Bronchial epithelial cell (primary cell): ENCODE results near the gene LDB2. TPM values are rescaled to one million over a fixed set of nuclear protein-coding genes. Genes with fewer than 3 reads are reported as not detected.

Source experiments
- DNase-seq: peaks from one replicate; pipeline ENCODE4 v3.0.0-alpha.2; 2010; ENCODE audit warnings: low read depth
- FAIRE-seq: peaks from 2 replicates; lab custom pipeline; 2011; peaks lifted over from hg19 to GRCh38; lab: Jason Lieb, UNC
- H3K27me3 ChIP-seq: 2 replicates; pipeline ENCODE4 v1.5.1; 2011; ENCODE audit warnings: low read length; ENCODE audit not compliant: control insufficient read depth, insufficient read depth
- H3K36me3 ChIP-seq: 2 replicates; pipeline ENCODE4 v1.5.1; 2011; ENCODE audit warnings: low read length; ENCODE audit not compliant: control insufficient read depth, insufficient read depth
- H3K4me3 ChIP-seq: 2 replicates; pipeline ENCODE4 v1.5.1; 2011; ENCODE audit warnings: mild to moderate bottlenecking, low read depth, low read length, control low read depth
- CTCF ChIP-seq: IDR thresholded peaks from 2 replicates; pipeline ENCODE4 v1.5.1; 2011; ENCODE audit warnings: mild to moderate bottlenecking, moderate library complexity, low read length, control low read depth, inconsistent platforms; ENCODE audit not compliant: insufficient read depth, severe bottlenecking
- total RNA-seq: library from RNA; depleted of rRNA; stranded (reverse); fragments of >200 nt; gene quantifications from 2 replicates; pipeline ENCODE4 v1.2.1, GENCODE V29; 2014

LDB2 gene
- total RNA-seq, 1 donor from 2014 or later = not detected

- no peak overlapping the region for H3K4me3 ChIP-seq
- TF ChIP-seq CTCF = no peak
- no peaks in the 10 kb centered on the region for H3K27me3 ChIP-seq
- H3K36me3 ChIP-seq = no peaks in the 10 kb centered on the region
- DNase-seq = no peak
- FAIRE-seq = no peak
These were observed 89.4 kb downstream of the LDB2 start for GRCh38 chr4:16809064-16809463.

DNA sequence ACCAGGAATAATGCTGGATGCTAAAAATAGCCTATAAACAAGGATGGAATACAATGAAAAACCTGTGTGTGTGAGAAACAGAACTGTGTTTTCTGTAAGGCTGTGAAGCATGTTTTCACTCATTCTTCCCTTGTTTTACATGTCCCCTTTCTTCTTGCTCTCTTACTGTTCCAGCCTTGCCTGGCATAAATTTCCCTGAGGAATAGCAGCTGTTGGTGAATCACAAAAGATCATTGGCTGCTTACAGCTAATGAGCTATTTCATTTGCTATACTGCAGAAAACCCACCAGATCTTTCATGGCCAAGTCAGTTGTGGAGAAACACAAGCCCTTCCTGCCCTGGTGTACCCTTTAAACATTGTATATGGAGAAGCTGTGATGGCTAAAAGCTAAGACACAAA lies 91.1 kb downstream of the LDB2 start:
- H3K36me3 ChIP-seq = no peaks in the 10 kb centered on the region
- no peaks in the 10 kb centered on the region for H3K27me3 ChIP-seq
- H3K4me3 ChIP-seq = no peak overlapping the region
- TF ChIP-seq CTCF = no peak
- FAIRE-seq = no peak
- DNase-seq = no peak

GRCh38 chr4:16804581-16804980 lies 93.9 kb downstream of the LDB2 start:
- H3K27me3 ChIP-seq = no peaks in the 10 kb centered on the region
- TF ChIP-seq CTCF = no peak
- H3K36me3 ChIP-seq = no peaks in the 10 kb centered on the region
- H3K4me3 ChIP-seq = no peak overlapping the region
- FAIRE-seq (no peak), DNase-seq (no peak)

DNA sequence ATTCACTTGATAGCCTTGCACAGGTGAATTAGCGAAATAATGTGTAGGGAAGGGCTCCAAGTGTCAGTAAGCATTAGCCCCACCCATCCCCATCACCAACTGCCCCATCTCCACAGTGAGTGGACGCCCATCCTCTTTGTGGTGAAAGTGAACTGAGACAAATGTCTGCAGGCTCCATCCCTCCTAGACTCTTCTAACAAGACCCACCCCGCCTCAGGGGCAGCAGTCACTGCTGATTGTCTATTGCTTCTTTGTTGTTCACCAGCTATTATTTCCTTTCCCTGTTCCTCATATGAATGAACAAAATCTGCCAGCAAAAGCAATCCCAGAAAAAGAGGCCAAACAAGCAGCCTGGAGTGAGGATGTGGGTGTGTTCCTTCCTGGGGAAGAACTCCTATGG lies 96.4 kb downstream of the LDB2 start:
- FAIRE-seq (no peak), DNase-seq (no peak)
- Histone ChIP-seq H3K36me3 (no peaks in the 10 kb centered on the region), H3K4me3 (no peak overlapping the region), H3K27me3 (no peaks in the 10 kb centered on the region)
- no peak for TF ChIP-seq CTCF

DNA sequence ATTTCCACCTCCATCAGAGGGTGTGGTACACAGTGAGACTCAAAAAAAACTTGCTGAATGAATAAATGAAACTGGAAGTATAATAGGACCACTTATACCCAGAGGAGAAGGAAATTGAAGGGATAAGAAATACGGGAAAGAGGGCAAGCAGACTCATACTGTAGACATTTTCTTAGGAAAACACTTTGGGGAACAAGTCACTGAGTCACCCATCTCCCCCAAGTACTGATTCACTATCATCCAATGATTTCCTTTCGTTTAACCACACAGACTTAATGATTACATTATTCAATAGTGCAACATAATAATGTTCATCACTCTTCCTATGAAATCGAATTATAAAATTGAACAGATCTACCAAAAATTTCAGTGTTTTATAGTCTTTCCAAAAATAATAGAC lies 97.1 kb downstream of the LDB2 start:
- DNase-seq = no peak
- Histone ChIP-seq H3K36me3 (no peaks in the 10 kb centered on the region), H3K4me3 (no peak overlapping the region), H3K27me3 (no peaks in the 10 kb centered on the region)
- no peak for FAIRE-seq
- TF ChIP-seq CTCF = no peak

GRCh38 chr4:16794816-16795445 lies 103.5 kb downstream of the LDB2 start:
- Histone ChIP-seq H3K27me3 (no peaks in the 10 kb centered on the region), H3K36me3 (no peaks in the 10 kb centered on the region), H3K4me3 (no peak overlapping the region)
- no peak for FAIRE-seq
- no peak for TF ChIP-seq CTCF
- no peak for DNase-seq
